Measurements from ENCODE around the gene RAC3.

DNA sequence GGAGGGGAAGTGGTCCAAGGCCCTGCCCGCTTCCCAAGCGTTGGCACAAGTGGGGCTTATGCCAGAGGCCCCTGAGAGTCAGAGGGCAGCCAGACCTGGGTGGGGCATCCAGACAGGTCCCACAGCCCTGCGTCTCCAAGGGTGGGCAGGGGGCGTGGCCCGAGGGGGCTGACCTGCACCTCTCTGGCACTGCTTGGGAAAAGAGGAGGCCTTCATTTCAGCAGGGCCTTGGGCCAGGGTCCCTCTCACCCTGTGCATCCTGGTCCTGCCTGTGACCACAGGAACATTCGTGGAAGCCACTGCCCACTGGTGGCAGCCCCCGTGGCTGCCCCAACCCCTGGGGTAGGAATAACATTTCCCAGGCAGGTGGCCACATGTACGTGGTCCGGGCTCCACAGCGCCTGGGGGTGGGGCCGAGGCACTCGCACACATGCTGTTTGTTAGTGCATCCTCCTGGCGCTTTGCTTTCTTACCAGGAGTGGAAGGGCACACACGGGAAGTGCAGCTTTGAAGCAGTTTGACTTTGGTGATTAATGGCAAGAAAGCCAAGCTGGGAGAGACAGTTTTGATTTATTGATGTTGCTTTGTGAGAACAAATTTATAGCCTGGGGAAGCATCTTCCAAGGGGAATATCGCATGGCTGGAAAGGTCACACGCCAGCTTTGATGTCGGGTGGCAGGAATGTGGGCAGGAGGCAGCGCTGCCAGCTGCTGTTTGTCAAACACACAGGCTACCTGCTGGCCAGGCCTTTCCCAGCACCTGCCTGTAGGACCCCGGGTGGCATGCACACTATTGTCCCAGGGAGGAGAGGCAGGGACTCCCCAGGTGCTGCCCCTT is 13.1 kb upstream of the RAC3 start:
- TF ChIP-seq POLR2A (IDR thresholded peaks at IDR 0.05): no peak
- TF ChIP-seq, protein P1, sequence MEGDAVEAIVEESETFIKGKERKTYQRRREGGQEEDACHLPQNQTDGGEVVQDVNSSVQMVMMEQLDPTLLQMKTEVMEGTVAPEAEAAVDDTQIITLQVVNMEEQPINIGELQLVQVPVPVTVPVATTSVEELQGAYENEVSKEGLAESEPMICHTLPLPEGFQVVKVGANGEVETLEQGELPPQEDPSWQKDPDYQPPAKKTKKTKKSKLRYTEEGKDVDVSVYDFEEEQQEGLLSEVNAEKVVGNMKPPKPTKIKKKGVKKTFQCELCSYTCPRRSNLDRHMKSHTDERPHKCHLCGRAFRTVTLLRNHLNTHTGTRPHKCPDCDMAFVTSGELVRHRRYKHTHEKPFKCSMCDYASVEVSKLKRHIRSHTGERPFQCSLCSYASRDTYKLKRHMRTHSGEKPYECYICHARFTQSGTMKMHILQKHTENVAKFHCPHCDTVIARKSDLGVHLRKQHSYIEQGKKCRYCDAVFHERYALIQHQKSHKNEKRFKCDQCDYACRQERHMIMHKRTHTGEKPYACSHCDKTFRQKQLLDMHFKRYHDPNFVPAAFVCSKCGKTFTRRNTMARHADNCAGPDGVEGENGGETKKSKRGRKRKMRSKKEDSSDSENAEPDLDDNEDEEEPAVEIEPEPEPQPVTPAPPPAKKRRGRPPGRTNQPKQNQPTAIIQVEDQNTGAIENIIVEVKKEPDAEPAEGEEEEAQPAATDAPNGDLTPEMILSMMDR (IDR thresholded peaks at IDR 0.05): no peak
